C4-2B (cell line): ENCODE results near the gene PIGU.

ENCODE experiments used
- H3K27ac ChIP-seq: fragments of 450-650 bp; 2 replicates; pipeline ENCODE4 v1.5.1; 2017
- ZFX ChIP-seq: fragments of 450-650 bp; IDR thresholded peaks from 2 replicates; pipeline ENCODE4 v1.6.1; 2017
- TF ChIP-seq, protein P1 (sequence below): fragments of 450-650 bp; conservative IDR thresholded peaks from 2 replicates; pipeline ENCODE4 v1.5.1; 2017; ENCODE audit warnings: mild to moderate bottlenecking

The PIGU gene

DNA sequence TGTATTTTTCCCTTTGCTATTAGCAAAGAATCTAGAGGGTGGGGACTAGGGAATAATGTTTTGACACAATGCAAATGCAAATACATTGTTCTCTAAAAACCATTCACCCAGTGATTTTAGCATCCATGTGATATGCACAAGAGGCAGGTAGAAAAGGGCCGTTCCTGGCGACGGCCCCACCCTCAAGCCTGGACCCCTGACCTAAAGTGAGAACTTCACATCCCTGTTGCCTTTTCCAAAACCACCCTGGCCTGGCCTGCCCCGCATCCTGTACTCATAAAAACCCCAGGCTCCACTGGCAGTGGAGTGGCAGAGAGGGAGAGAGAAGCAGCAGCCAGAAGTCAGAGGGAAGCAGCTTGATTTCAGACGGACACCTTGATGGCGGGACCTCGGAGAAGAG is 69.8 kb downstream of the PIGU start:
- H3K27ac ChIP-seq = no peak overlapping the region
- TF ChIP-seq, protein P1, sequence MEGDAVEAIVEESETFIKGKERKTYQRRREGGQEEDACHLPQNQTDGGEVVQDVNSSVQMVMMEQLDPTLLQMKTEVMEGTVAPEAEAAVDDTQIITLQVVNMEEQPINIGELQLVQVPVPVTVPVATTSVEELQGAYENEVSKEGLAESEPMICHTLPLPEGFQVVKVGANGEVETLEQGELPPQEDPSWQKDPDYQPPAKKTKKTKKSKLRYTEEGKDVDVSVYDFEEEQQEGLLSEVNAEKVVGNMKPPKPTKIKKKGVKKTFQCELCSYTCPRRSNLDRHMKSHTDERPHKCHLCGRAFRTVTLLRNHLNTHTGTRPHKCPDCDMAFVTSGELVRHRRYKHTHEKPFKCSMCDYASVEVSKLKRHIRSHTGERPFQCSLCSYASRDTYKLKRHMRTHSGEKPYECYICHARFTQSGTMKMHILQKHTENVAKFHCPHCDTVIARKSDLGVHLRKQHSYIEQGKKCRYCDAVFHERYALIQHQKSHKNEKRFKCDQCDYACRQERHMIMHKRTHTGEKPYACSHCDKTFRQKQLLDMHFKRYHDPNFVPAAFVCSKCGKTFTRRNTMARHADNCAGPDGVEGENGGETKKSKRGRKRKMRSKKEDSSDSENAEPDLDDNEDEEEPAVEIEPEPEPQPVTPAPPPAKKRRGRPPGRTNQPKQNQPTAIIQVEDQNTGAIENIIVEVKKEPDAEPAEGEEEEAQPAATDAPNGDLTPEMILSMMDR = no peak
- TF ChIP-seq ZFX = no peak

DNA sequence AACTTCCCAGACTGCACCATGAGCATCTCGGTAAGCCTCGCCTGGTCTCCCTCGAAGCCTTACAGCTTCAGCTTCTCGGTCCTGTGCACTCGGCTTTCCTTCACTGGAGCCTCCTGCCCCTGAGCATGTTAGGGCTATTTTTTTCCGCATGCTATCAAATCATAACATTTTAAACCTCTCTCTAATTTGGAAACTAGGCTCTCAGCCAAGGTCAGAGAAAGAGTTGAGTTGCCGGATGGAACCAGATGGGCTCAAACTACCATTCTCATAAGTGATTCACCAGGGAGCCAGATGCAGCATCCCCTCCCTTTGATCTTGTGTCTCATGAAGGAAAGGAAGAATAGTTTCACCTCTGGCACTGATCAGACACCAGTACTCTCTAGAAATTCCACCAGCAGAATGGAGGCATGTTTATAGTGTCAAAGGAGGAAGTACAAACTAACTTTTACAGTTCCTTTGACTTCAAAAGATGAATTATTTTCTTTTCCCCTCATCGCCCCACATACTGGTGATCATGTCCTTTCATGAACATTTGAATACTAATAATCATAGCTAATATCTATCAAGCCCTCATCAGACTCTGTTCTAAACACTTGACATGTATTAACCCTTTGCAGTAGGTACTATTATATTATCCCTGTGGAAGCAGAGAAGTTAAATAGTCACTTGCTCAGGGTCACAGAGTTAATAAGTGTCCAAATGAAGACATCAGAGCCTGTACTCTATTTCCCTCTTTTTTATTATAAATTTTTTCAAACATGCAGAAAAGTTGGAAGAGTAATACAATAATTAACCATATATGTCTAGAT is 71.7 kb downstream of the PIGU start:
- TF ChIP-seq ZFX = no peak
- TF ChIP-seq, protein P1 = no peak
- no peak overlapping the region for H3K27ac ChIP-seq

DNA sequence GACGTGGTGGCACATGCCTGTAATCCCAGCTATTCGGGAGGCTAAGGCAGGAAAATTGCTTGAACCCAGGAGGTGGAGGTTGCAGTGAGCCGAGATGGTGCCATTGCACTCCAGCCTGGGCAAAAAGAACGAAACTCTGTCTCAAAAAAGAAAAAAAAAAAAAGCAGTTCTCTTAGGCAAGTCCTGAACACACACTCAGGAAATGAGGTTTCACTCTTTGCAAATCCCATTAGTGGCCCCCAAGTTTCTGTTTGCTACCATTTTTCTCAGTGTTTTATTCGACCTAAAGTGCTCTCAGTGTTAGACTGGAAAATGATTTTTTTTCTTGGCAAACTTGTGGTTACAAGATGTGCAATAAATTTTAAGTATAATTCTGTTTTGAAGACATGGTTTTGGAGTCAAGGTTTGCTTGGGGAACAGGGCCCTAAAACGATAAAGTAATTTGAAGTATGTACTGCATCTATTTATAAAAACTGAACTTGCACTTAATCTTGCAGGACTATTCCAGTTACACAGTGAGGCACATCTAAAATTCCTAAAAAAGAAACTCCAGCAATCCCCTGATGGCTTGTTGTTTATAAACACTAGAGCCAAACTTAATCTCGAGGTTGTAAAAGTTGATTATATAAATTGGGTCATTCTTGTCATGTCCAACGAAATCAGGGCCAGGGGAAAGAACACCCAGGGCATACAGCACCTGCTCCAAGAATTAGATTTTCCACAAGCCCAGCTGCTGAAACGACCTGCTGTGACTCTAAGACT is 75.8 kb downstream of the PIGU start:
- no peak overlapping the region for H3K27ac ChIP-seq

DNA sequence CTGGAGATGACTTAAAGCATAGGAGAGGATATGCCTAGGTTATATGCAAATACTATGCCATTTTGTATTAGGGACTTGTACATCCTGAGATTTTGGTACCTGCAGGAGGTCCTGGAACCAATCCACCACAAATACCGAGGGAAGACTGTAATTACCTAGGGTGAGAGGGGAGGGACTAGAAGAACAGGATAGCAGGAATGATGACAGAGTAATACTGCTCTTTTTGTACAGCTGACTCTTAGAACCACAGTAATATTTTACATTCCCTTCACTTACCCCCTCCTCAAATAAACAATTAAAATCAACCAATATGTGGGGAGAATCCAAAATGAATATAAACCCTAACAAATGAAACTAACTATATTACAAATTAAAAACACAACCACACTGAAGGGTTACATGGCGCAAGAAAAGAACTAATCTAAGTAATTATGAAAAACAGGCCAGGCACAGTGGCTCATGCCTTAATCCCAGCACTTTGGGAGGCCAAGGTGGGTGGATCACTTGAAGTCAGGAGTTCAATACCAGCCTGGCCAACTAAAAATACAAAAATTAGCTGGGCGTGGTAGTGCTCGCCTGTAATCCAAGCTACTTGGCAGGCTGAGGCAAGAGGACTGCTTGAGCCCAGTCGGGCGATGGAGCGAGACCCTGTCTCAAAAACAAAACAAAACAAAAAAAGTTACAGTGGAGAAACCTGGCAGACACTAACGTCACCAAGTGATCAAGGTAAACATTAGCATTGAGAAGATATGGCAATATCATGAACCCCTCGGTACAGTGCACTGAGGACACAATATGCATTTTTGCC is 81.3 kb downstream of the PIGU start:
- no peak overlapping the region for H3K27ac ChIP-seq
- TF ChIP-seq ZFX = no peak
- TF ChIP-seq, protein P1 = no peak

More for the DNA sequence above, 75.8 kb downstream of the PIGU start:
- TF ChIP-seq, protein P1 = no peak
- no peak for TF ChIP-seq ZFX

DNA sequence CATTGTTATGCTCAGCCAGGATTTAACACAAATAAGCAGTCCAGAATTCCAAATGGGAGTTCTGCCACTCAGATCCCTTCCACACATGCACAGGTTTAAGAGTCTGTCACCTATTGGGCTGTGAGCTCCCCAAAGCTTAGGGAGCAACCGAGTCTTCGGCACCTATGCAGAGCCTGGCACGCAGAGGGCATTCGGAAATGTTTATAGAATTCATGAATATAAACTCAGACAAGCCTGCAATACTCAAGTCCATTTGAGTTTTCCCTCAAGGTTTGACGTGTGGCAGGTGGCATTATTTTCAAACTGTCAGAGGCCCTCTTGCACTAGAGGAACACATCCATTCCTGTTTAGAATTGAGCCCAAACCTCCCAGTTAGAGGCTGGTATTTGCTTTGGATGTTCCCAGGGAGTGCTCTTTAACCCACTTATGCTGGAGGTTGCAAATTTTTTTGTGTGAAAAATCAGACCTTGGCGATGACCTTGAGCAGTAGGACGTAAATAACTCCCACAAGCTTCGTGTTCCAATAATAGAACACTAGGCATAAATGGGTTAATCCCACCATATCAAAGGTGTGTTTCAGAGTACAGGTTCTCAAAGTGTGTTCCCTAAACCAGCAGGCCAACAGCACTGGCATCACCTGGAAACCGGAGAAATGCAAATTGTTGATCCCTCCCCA is 90.3 kb downstream of the PIGU start:
- no peak overlapping the region for H3K27ac ChIP-seq
- TF ChIP-seq, protein P1 = no peak
- no peak for TF ChIP-seq ZFX

DNA sequence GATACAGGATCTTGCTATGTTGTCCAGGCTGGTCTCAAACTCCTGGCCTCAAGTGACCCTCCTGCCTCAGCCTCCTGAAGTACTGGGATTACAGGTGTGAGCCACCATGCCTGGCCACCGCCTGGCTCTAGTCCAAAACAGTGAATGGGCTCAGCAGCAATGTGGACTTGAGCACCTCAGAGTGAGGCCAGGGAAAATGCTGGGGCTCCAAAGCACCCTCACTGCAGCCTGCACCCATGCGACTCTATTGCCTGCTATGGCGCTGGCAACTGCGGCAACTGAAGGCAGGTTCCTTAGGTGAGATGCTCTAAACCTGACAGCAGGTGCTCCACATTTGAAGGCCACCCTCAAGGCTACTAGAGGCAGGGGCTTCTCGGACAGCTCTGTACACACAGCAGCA is 91.9 kb downstream of the PIGU start:
- H3K27ac ChIP-seq = no peak overlapping the region
- TF ChIP-seq ZFX = no peak
- TF ChIP-seq, protein P1 = no peak
